Keratinocyte (primary cell): ENCODE measurements around the gene RNU1-2. TPM values are rescaled to one million over a fixed set of nuclear protein-coding genes. Genes with fewer than 3 reads are reported as not detected.
A peak's percentile ranks its signal among the peaks of the same experiment; 100 is the strongest.
"Not testable (repeated sequence)": the region's sequence is repeated elsewhere in the genome, so short reads cannot be mapped to it uniquely, and the experiment has no call there.

Experiments
- DNase-seq: peaks from one replicate; pipeline ENCODE4 v3.0.0-alpha.2; 2011; ENCODE audit warnings: low read depth, missing footprints, low spot score
- FAIRE-seq: peaks from 2 replicates; lab custom pipeline; 2011; peaks lifted over from hg19 to GRCh38; lab: Jason Lieb, UNC
- H2AFZ ChIP-seq: 2 replicates; pipeline ENCODE4 v1.6.0; 2012; ENCODE audit warnings: low read length, control low read depth, inconsistent platforms; ENCODE audit not compliant: control insufficient read depth
- H3K27ac ChIP-seq: 2 replicates; pipeline ENCODE4 v1.5.1; 2011; ENCODE audit warnings: low read length; ENCODE audit not compliant: control insufficient read depth, insufficient read depth
- H3K27me3 ChIP-seq: 3 replicates; pipeline ENCODE4 v1.6.0; 2011; ENCODE audit warnings: low read length; ENCODE audit not compliant: control insufficient read depth, insufficient read depth; ENCODE audit errors: extremely low read depth
- H3K36me3 ChIP-seq, 2 experiments: 2 replicates in 1 of 2; 3 replicates in 1 of 2; pipeline ENCODE4 v1.5.1; 2011; ENCODE audit warnings: low read length in 2 of 2, mild to moderate bottlenecking in 1 of 2; ENCODE audit not compliant: control insufficient read depth in 2 of 2, insufficient read depth in 2 of 2; ENCODE audit errors: extremely low read depth in 1 of 2
- H3K4me1 ChIP-seq: 3 replicates; pipeline ENCODE4 v1.5.1; 2011; ENCODE audit warnings: low read length; ENCODE audit not compliant: control insufficient read depth, insufficient read depth; ENCODE audit errors: extremely low read depth
- H3K4me2 ChIP-seq: 3 replicates; pipeline ENCODE4 v1.6.0; 2011; ENCODE audit warnings: low read depth, low read length; ENCODE audit not compliant: control insufficient read depth, insufficient read depth; ENCODE audit errors: extremely low read depth
- H3K4me3 ChIP-seq, 3 experiments: fragments of 200-600 bp in 1 of 3; sonication (generic) in 1 of 3; 2 replicates in 2 of 3; 3 replicates in 1 of 3; pipeline ENCODE4 v1.5.1; 2011 to 2016; ENCODE audit warnings: low read length in 3 of 3, mild to moderate bottlenecking in 3 of 3, control low read depth in 2 of 3, inconsistent platforms in 1 of 3, low read depth in 1 of 3, mixed read lengths in 1 of 3, mixed run types in 1 of 3, moderate library complexity in 1 of 3; ENCODE audit not compliant: control insufficient read depth in 2 of 3, insufficient read depth in 2 of 3; ENCODE audit errors: extremely low read depth in 1 of 3
- H3K79me2 ChIP-seq: 2 replicates; pipeline ENCODE4 v1.6.0; 2012; ENCODE audit warnings: low read length; ENCODE audit not compliant: control insufficient read depth, insufficient read depth
- H3K9ac ChIP-seq: 3 replicates; pipeline ENCODE4 v1.6.0; 2011; ENCODE audit warnings: low read length; ENCODE audit not compliant: control insufficient read depth, insufficient read depth; ENCODE audit errors: extremely low read depth
- H3K9me1 ChIP-seq: 3 replicates; pipeline ENCODE4 v1.6.0; 2011; ENCODE audit warnings: low read length; ENCODE audit not compliant: control insufficient read depth, insufficient read depth; ENCODE audit errors: extremely low read depth
- H3K9me3 ChIP-seq: 2 replicates; pipeline ENCODE4 v1.5.1; 2012; ENCODE audit warnings: low read depth, low read length; ENCODE audit not compliant: control insufficient read depth
- H4K20me1 ChIP-seq: 3 replicates; pipeline ENCODE4 v1.6.0; 2011; ENCODE audit warnings: low read length; ENCODE audit not compliant: control insufficient read depth, insufficient read depth; ENCODE audit errors: extremely low read depth
- EZH2 ChIP-seq: IDR thresholded peaks from one replicate; pipeline ENCODE4 v1.6.1; 2012; ENCODE audit warnings: inconsistent platforms, mild to moderate bottlenecking, low read length, moderate library complexity
- dilution Hi-C: fragments of 300-500 bp; cut with MboI; formaldehyde crosslinking; loops from one replicate; pipeline ENCODE4 v1.7.0; 2020; ENCODE audit warnings: low sequenced_read_pairs; ENCODE audit not compliant: extremely low pct_ligation_motif_present
- polyA plus RNA-seq, 5 experiments: library from polyadenylated mRNA; depleted of rRNA in 3 of 5; stranded (reverse) in 3 of 5; stranded (forward) in 1 of 5; unstranded in 1 of 5; fragments of >200 nt; gene quantifications; 1 replicate in 1 of 5; 2 replicates in 3 of 5; 3 replicates in 1 of 5; pipeline versions ENCODE4 v1.2.1 to v1.2.3, GENCODE V29; 2011 to 2012; ENCODE audit warnings: missing spikeins in 2 of 5, low read depth in 1 of 5, low replicate concordance in 1 of 5
- TF ChIP-seq, protein P1 (sequence below), 3 experiments: IDR thresholded peaks in 1 of 3; conservative IDR thresholded peaks in 1 of 3; optimal IDR thresholded peaks in 1 of 3; 2 replicates in 2 of 3; 3 replicates in 1 of 3; pipeline versions ENCODE3 to v1.5.1; 2011; ENCODE audit warnings: low read length in 3 of 3, mild to moderate bottlenecking in 3 of 3, moderate library complexity in 2 of 3, control low read depth in 1 of 3, inconsistent platforms in 1 of 3; ENCODE audit not compliant: insufficient read depth in 2 of 3; ENCODE audit errors: extremely low read depth in 1 of 3

RNU1-2 gene
- polyA plus RNA-seq, 1 donor (not counting 4 experiments of a cell fraction or from before 2014, with no cell fraction given): 67.0 TPM

DNA sequence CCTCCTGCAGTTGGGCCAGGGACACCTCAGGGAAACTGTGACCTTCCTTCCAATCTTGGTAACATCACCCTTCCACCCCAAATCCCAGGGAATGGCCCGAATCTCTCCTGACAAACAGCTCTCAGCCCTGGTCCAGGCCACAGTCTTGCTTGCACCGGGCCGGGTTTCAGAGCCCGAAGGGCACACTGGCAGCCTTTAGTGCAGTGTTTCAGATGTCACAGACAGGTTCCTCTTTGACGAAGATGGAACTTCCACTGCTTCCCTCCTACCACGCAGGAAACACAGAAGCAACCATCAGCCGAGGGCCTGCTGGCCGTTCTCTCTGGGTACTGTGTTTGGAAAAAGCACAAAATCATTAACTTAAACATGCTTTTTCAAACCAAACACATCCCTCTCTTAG lies 17.0 kb downstream of the RNU1-2 start:
- H3K4me2 ChIP-seq, DNase-seq, dilution Hi-C loops, H4K20me1 ChIP-seq, H3K9me3 ChIP-seq, FAIRE-seq, H3K36me3 ChIP-seq, H3K4me3 ChIP-seq, H3K9me1 ChIP-seq, H3K27ac ChIP-seq, H3K27me3 ChIP-seq, H2AFZ ChIP-seq, H3K79me2 ChIP-seq, H3K9ac ChIP-seq: not testable (repeated sequence)
- peaks cover 15% of the 10 kb centered on the region for H3K4me1 ChIP-seq

DNA sequence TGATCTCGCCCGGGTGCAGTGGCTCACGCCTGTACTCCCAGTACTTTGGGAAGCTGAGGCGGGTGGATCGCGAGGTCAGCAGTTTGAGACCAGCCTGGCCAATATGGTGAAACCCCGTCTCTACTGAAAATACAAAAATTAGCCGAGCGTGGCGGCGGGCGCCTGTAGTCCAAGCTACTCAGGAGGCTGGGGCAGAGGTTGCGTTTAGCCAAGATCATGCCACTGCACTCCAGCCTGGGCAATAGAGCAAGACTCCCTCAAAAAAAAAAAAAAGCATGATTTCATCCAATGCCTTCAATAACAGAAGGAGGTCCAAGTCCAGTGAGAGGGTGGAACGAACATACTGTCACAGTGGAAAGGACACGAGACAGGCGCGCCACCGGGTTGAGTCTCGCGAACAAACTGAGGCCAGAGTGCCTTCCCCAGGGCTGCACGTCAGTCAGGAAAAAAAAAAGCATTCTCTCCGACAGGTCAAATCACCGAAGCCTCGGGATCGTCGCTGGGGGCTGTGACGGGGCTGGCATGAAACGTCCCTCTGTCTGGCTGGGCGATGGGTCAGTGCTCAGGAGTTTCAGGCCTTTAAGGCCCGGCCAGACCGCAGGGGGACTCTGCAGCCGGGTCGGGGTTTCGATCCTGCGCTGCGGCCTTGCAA lies 17.5 kb downstream of the RNU1-2 start:
- peak overlapping the region; percentile 83 for H3K9ac ChIP-seq
- no peaks in the 10 kb centered on the region for H4K20me1 ChIP-seq
- peak overlapping the region; percentile 99 for H2AFZ ChIP-seq

More for the DNA sequence above, 17.5 kb downstream of the RNU1-2 start:
- no peaks in the 10 kb centered on the region for H3K9me1 ChIP-seq
- peak overlapping the region; percentile 84 for H3K4me2 ChIP-seq
- H3K4me3 ChIP-seq: peak overlapping the region; percentile 57 to 65 (median 58)
- no peaks in the 10 kb centered on the region for H3K27me3 ChIP-seq
- H3K79me2 ChIP-seq: no peaks in the 10 kb centered on the region
- no peak overlapping the region for H3K27ac ChIP-seq
- no peaks in the 10 kb centered on the region for H3K9me3 ChIP-seq
- peaks cover 15% of the 10 kb centered on the region for H3K4me1 ChIP-seq
- dilution Hi-C loops: no loop called here
- FAIRE-seq (peak; percentile 26), DNase-seq (no peak)
- H3K36me3 ChIP-seq: no peaks in the 10 kb centered on the region
- TF ChIP-seq, protein P1, sequence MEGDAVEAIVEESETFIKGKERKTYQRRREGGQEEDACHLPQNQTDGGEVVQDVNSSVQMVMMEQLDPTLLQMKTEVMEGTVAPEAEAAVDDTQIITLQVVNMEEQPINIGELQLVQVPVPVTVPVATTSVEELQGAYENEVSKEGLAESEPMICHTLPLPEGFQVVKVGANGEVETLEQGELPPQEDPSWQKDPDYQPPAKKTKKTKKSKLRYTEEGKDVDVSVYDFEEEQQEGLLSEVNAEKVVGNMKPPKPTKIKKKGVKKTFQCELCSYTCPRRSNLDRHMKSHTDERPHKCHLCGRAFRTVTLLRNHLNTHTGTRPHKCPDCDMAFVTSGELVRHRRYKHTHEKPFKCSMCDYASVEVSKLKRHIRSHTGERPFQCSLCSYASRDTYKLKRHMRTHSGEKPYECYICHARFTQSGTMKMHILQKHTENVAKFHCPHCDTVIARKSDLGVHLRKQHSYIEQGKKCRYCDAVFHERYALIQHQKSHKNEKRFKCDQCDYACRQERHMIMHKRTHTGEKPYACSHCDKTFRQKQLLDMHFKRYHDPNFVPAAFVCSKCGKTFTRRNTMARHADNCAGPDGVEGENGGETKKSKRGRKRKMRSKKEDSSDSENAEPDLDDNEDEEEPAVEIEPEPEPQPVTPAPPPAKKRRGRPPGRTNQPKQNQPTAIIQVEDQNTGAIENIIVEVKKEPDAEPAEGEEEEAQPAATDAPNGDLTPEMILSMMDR (optimal IDR thresholded peaks at IDR 0.05 in 1 of 3, IDR thresholded peaks at IDR 0.05 in 1 of 3, conservative IDR thresholded peaks at IDR 0.05 in 1 of 3; ENCODE audit: extremely low read depth in 1 of 3, insufficient read depth in 2 of 3, low read length in 3 of 3): no peak
- TF ChIP-seq EZH2: no peak
